ENCODE results near the gene SGCD. TPM values are rescaled to one million over a fixed set of nuclear protein-coding genes. Genes with fewer than 3 reads are reported as not detected.

The SGCD gene
- total and polyA plus RNA-seq, 12 donors = 1.0 to 30.4 (median 9.4) TPM

- no peaks in the 10 kb centered on the region for H3K27me3 ChIP-seq
- intact Hi-C loops (cut with DNase I) = no loop called here
- no peak overlapping the region for H3K27ac ChIP-seq
- H3K4me3 ChIP-seq = no peak overlapping the region
- H3K36me3 ChIP-seq (replicated peaks in 1 of 2) = no peaks in the 10 kb centered on the region
- TF ChIP-seq POLR2A (IDR thresholded peaks at IDR 0.05) = no peak
- TF ChIP-seq, protein P1, sequence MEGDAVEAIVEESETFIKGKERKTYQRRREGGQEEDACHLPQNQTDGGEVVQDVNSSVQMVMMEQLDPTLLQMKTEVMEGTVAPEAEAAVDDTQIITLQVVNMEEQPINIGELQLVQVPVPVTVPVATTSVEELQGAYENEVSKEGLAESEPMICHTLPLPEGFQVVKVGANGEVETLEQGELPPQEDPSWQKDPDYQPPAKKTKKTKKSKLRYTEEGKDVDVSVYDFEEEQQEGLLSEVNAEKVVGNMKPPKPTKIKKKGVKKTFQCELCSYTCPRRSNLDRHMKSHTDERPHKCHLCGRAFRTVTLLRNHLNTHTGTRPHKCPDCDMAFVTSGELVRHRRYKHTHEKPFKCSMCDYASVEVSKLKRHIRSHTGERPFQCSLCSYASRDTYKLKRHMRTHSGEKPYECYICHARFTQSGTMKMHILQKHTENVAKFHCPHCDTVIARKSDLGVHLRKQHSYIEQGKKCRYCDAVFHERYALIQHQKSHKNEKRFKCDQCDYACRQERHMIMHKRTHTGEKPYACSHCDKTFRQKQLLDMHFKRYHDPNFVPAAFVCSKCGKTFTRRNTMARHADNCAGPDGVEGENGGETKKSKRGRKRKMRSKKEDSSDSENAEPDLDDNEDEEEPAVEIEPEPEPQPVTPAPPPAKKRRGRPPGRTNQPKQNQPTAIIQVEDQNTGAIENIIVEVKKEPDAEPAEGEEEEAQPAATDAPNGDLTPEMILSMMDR (IDR thresholded peaks at IDR 0.05) = no peak
- DNase-seq = no peak
- H3K9me3 ChIP-seq (replicated peaks in 1 of 3) = no peaks in the 10 kb centered on the region
- H3K4me1 ChIP-seq (replicated peaks in 1 of 2) = no peaks in the 10 kb centered on the region
- WGBS, 4 donors = 74 to 94% (median 88%) methylated on average over 1 of the region's 1 CpG
Measured at GRCh38 chr5:156340893-156341292, 13.9 kb downstream of the SGCD start.

DNA sequence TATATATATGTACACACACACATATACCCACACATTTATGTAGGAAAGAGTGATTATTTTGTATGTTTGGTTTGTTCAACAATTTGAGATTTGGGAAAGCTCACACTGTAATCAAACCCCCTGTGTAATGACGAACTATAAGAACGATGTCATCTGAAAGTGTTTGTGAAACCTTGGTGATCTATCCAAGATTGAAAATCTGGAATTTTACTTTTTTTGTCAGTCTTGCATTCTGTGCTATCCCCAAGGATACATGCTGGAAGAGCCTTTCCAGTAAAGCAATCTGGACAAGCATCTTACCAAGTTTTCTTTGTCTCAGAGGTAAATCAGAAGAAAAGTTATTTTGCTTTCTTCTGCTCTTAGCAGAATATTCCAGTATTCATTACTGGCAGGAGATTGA, 23.3 kb downstream of the SGCD start:
- 71 to 95% (median 90%) methylated on average over 2 of the region's 2 CpGs for WGBS, 4 donors
- no peaks in the 10 kb centered on the region for H3K9me3 ChIP-seq (replicated peaks in 1 of 3)
- no peaks in the 10 kb centered on the region for H3K36me3 ChIP-seq (replicated peaks in 1 of 2)
- no peaks in the 10 kb centered on the region for H3K4me1 ChIP-seq (replicated peaks in 1 of 2)
- no peak for DNase-seq
- no peaks in the 10 kb centered on the region for H3K27me3 ChIP-seq
- TF ChIP-seq, protein P1 (IDR thresholded peaks at IDR 0.05) = no peak
- no peak for TF ChIP-seq POLR2A (IDR thresholded peaks at IDR 0.05)
- H3K27ac ChIP-seq = no peak overlapping the region
- intact Hi-C loops (cut with DNase I) = no loop called here
- H3K4me3 ChIP-seq = no peak overlapping the region

DNA sequence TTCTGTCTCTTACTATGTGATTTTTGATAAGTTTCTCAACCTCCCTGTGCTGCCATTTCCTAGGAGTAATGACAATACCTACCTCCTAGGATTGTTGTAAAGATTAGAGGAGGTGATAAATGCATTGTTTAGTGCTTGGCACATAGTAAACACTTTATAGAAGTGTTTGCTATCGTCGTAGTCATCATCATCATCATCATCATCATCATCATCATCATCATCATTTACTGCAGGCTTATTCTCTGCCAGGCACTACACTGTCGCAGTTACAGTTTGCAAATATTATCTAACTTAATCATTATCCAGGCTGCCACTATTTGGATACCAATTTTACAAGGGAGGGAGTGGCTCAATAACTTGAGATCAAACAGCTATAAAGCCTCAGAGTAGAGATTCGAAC, 24.5 kb downstream of the SGCD start:
- Histone ChIP-seq H3K9me3 (replicated peaks in 1 of 3) (no peaks in the 10 kb centered on the region), H3K36me3 (replicated peaks in 1 of 2) (no peaks in the 10 kb centered on the region), H3K4me1 (replicated peaks in 1 of 2) (no peaks in the 10 kb centered on the region), H3K27me3 (no peaks in the 10 kb centered on the region), H3K27ac (no peak overlapping the region), H3K4me3 (no peak overlapping the region)
- intact Hi-C loops (cut with DNase I) = no loop called here
- no peak for TF ChIP-seq POLR2A (IDR thresholded peaks at IDR 0.05)
- TF ChIP-seq, protein P1 (IDR thresholded peaks at IDR 0.05) = no peak
- no peak for DNase-seq
- 85 to 91% (median 86%) methylated on average over 4 of the region's 4 CpGs for WGBS, 4 donors

DNA sequence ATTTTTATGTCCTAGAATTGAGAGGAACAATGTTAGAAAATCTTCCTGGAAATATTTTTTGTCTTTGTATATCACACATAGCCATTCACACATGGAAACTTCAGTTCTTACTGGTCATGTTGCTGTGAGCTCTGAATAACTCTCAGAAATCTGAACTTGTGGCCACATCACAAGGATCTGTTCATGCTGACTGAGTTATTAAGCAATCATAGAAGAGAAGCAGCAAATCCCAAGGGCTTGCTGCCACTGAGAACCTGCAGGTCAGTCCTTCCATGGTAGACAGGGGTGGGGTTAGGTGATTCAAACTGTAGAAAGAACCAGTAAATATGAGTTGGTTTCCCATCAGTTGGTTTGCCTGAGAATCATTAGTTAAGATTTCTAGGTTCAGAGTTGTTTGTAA, 27.6 kb downstream of the SGCD start:
- Histone ChIP-seq H3K36me3 (replicated peaks in 1 of 2) (no peaks in the 10 kb centered on the region), H3K9me3 (replicated peaks in 1 of 3) (no peaks in the 10 kb centered on the region), H3K4me3 (no peak overlapping the region), H3K27ac (no peak overlapping the region), H3K4me1 (replicated peaks in 1 of 2) (no peaks in the 10 kb centered on the region), H3K27me3 (no peaks in the 10 kb centered on the region)
- TF ChIP-seq POLR2A (IDR thresholded peaks at IDR 0.05) = no peak
- TF ChIP-seq, protein P1 (IDR thresholded peaks at IDR 0.05) = no peak
- no peak for DNase-seq
- intact Hi-C loops (cut with DNase I) = no loop called here
